Caco-2 (cell line): ENCODE results near the gene ATG14. TPM values are rescaled to one million over a fixed set of nuclear protein-coding genes. Genes with fewer than 3 reads are reported as not detected.
A peak's percentile ranks its signal among the peaks of the same experiment; 100 is the strongest.

Experiments
- BruUV-seq: library from RNA; stranded (reverse); fragments of 400-500 nt; replicated peaks from 2 replicates; lab custom pipeline; 2021; lab: Mats Ljungman, UMichigan
- CTCF ChIA-PET: fragments of 300-600 bp; sonication (Branson Sonifier 250); formaldehyde crosslinking; loops from one replicate; lab custom pipeline; 2022; ENCODE audit warnings: antibody characterized with exemption; lab: Charles Lee
- POLR2A ChIA-PET: fragments of 300-600 bp; sonication (Branson Sonifier 250); formaldehyde crosslinking; loops from one replicate; lab custom pipeline; 2022; ENCODE audit warnings: antibody characterized with exemption; lab: Charles Lee
- DNase-seq, 2 experiments: peaks; one replicate each; pipeline versions ENCODE4 v3.0.0 to v3.0.0-alpha.2; 2020 to 2022
- H3K27me3 ChIP-seq: replicated peaks from 2 replicates; pipeline ENCODE4 v1.6.0; 2011; ENCODE audit warnings: low read length; ENCODE audit not compliant: control insufficient read depth, insufficient read depth
- H3K36me3 ChIP-seq: 2 replicates; pipeline ENCODE4 v1.5.1; 2011; ENCODE audit warnings: low read length; ENCODE audit not compliant: control insufficient read depth, insufficient read depth
- H3K4me1 ChIP-seq: fragments of 250-450 bp; sonication (Bioruptor Pico); 2 replicates; pipeline ENCODE4 v1.5.1; 2020; ENCODE audit warnings: mild to moderate bottlenecking
- H3K4me3 ChIP-seq: 2 replicates; pipeline ENCODE4 v1.5.1; 2011; ENCODE audit warnings: low read depth, mild to moderate bottlenecking, control low read depth, low read length
- H3K9me3 ChIP-seq: fragments of 250-450 bp; sonication (Bioruptor Pico); 2 replicates; pipeline ENCODE4 v1.5.1; 2020; ENCODE audit warnings: mild to moderate bottlenecking, moderate library complexity
- H3K27ac Mint-ChIP-seq: one replicate; pipeline ENCODE4 v1.8.0; 2022; ENCODE audit warnings: mixed read lengths; ENCODE audit not compliant: unreplicated experiment
- H3K27me3 Mint-ChIP-seq: one replicate; pipeline ENCODE4 v1.8.0; 2022; ENCODE audit warnings: mixed read lengths; ENCODE audit not compliant: insufficient read depth, unreplicated experiment
- H3K36me3 Mint-ChIP-seq: one replicate; pipeline ENCODE4 v1.8.0; 2022; ENCODE audit warnings: mild to moderate bottlenecking, mixed read lengths; ENCODE audit not compliant: insufficient read depth, unreplicated experiment
- H3K4me1 Mint-ChIP-seq: one replicate; pipeline ENCODE4 v1.8.0; 2022; ENCODE audit warnings: low read depth, mixed read lengths; ENCODE audit not compliant: unreplicated experiment
- H3K4me3 Mint-ChIP-seq: one replicate; pipeline ENCODE4 v1.8.0; 2022; ENCODE audit warnings: mild to moderate bottlenecking, moderate library complexity, mixed read lengths; ENCODE audit not compliant: unreplicated experiment
- H3K9me3 Mint-ChIP-seq: one replicate; pipeline ENCODE4 v1.8.0; 2022; ENCODE audit warnings: mixed read lengths; ENCODE audit not compliant: unreplicated experiment
- CTCF ChIP-seq, 2 experiments: fragments of 200-600 bp in 1 of 2; IDR thresholded peaks; 1 replicate in 1 of 2; 2 replicates in 1 of 2; pipeline versions ENCODE4 v1.5.1 to v1.8.0; 2011 to 2022; ENCODE audit warnings: antibody characterized with exemption in 1 of 2, control low read depth in 1 of 2, inconsistent platforms in 1 of 2, low read depth in 1 of 2, low read length in 1 of 2, mild to moderate bottlenecking in 1 of 2, moderate library complexity in 1 of 2; ENCODE audit not compliant: insufficient read depth in 1 of 2, severe bottlenecking in 1 of 2, unreplicated experiment in 1 of 2
- intact Hi-C: fragments of 100-400 bp; cut with micrococcal nuclease; formaldehyde crosslinking; loops from one replicate; pipeline ENCODE4 v1.10.0; 2022; ENCODE audit not compliant: unreplicated experiment
- total RNA-seq: library from RNA; stranded (reverse); gene quantifications from 2 replicates; pipeline ENCODE4 v1.2.3, GENCODE V29; 2022

ATG14 gene
- total RNA-seq, 1 experiment from 2014 or later: 13.1 TPM

- H3K9me3 Mint-ChIP-seq: no peaks in the 10 kb centered on the region
- no peaks in the 10 kb centered on the region for H3K9me3 ChIP-seq
- H3K4me3 Mint-ChIP-seq: no peak overlapping the region
- no peak overlapping the region for H3K4me3 ChIP-seq
- TF ChIP-seq CTCF (IDR thresholded peaks at IDR 0.05; ENCODE audit: insufficient read depth in 1 of 2, low read depth in 1 of 2, low read length in 1 of 2, severe bottlenecking in 1 of 2, unreplicated experiment in 1 of 2): no peak
- no peak for DNase-seq
- H3K4me1 ChIP-seq: peaks cover 36% of the 10 kb centered on the region
- no TSS peak for BruUV-seq
- ChIA-PET CTCF (no interaction called here), POLR2A (interaction anchor here (0.6 kb wide), 1 partner anchor 145 kb away, joined by 7 read pairs; the partner anchor contains the start of gene DLGAP5)
- H3K4me1 Mint-ChIP-seq: peaks cover 44% of the 10 kb centered on the region
- no peaks in the 10 kb centered on the region for H3K27me3 ChIP-seq
- H3K27me3 Mint-ChIP-seq: no peaks in the 10 kb centered on the region
- intact Hi-C loops: no loop called here
- no peaks in the 10 kb centered on the region for H3K36me3 Mint-ChIP-seq
- no peak overlapping the region for H3K27ac Mint-ChIP-seq
- H3K36me3 ChIP-seq: no peaks in the 10 kb centered on the region
Measured at GRCh38 chr14:55336162-55336561, 75.5 kb downstream of the ATG14 start.

GRCh38 chr14:55333711-55334485 is 77.7 kb downstream of the ATG14 start:
- Histone ChIP-seq H3K4me3 (no peak overlapping the region), H3K27me3 (no peaks in the 10 kb centered on the region), H3K9me3 (no peaks in the 10 kb centered on the region), H3K36me3 (no peaks in the 10 kb centered on the region), H3K4me1 (peaks cover 23% of the 10 kb centered on the region)
- no peaks in the 10 kb centered on the region for H3K36me3 Mint-ChIP-seq
- H3K9me3 Mint-ChIP-seq: no peaks in the 10 kb centered on the region
- DNase-seq: no peak
- no peaks in the 10 kb centered on the region for H3K27me3 Mint-ChIP-seq
- H3K4me1 Mint-ChIP-seq: peaks cover 38% of the 10 kb centered on the region
- intact Hi-C loops: no loop called here
- ChIA-PET POLR2A (interaction anchor here (0.7 to 1.0 kb wide), 2 partner anchors 17 to 30 kb away, joined by 3 to 6 read pairs; no protein-coding TSS in a partner anchor), CTCF (interaction anchor here (0.5 to 1.4 kb wide), 2 partner anchors 17 to 244 kb away, joined by 4 to 6 read pairs; no protein-coding TSS in a partner anchor)
- no peak overlapping the region for H3K4me3 Mint-ChIP-seq
- no peak for TF ChIP-seq CTCF (IDR thresholded peaks at IDR 0.05; ENCODE audit: insufficient read depth in 1 of 2, low read depth in 1 of 2, low read length in 1 of 2, severe bottlenecking in 1 of 2, unreplicated experiment in 1 of 2)
- no TSS peak for BruUV-seq
- H3K27ac Mint-ChIP-seq: peak overlapping the region; percentile 77

DNA sequence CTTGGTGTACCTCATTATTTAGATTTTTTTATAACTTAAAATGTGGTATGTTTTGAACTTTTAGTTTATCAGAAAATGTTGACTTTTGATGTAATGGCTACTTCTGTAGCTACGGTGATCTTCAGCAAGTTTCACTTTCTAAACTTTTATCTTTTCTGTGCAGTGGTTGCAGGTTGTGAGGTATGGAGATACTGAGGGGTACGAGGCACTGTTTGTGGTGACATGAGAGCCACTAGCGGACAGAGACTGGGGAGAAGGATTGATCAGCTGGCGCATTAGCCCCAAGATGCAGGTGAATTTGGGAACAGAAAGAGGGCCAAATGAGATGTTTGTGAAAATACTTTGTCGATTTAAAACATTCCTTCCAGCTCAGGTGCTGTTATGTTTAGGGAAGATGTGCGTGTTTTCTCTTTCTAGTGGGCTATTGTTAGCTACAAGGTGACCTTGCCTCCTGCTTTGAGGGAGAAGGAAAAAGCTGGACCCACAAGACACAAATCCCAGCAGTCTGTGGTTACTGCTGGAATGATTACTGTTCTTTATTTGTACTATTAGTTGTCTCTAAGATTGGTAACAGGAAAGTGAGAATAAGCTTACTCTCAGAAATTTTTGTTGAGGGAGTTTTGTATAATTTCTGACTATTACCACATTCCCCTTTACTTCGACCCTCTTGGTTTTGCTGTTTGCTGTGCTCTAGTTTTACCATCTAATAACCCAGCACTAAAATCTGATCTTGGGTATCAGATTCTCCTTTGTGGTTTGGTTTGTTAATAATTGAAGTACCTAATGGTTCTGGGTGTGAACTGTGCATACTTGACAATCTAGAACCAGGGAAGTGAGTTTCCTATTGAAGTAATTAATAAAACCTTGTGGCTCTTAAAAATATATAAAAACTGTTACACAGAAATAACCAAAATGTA is 78.7 kb downstream of the ATG14 start:
- intact Hi-C loops: no loop called here
- Histone ChIP-seq H3K4me1 (peaks cover 23% of the 10 kb centered on the region), H3K9me3 (no peaks in the 10 kb centered on the region), H3K27me3 (no peaks in the 10 kb centered on the region), H3K36me3 (no peaks in the 10 kb centered on the region), H3K4me3 (no peak overlapping the region)
- Mint-ChIP-seq H3K27me3 (no peaks in the 10 kb centered on the region), H3K4me3 (no peak overlapping the region), H3K36me3 (no peaks in the 10 kb centered on the region), H3K4me1 (peaks cover 38% of the 10 kb centered on the region), H3K9me3 (no peaks in the 10 kb centered on the region), H3K27ac (peak overlapping the region; percentile 77)
- ChIA-PET POLR2A (interaction anchor here (1.0 kb wide), 1 partner anchor 29 kb away, joined by 3 read pairs; no protein-coding TSS in a partner anchor), CTCF (interaction anchor here (0.5 to 1.4 kb wide), 2 partner anchors 16 to 243 kb away, joined by 4 to 6 read pairs; no protein-coding TSS in a partner anchor)
- TF ChIP-seq CTCF (IDR thresholded peaks at IDR 0.05; ENCODE audit: insufficient read depth in 1 of 2, low read depth in 1 of 2, low read length in 1 of 2, severe bottlenecking in 1 of 2, unreplicated experiment in 1 of 2): no peak
- no peak for DNase-seq
- no TSS peak for BruUV-seq
